ENCODE measurements around the gene ACLY.
"Not testable (repeated sequence)": the region's sequence is repeated elsewhere in the genome, so short reads cannot be mapped to it uniquely, and the experiment has no call there.

Gene ACLY

GRCh38 chr17:41891135-41892020 is 27.4 kb downstream of the ACLY start:
- Histone ChIP-seq H3K4me1 (ENCODE audit: insufficient read depth, low read length) (no peaks in the 10 kb centered on the region), H3K9me3 (ENCODE audit: control insufficient read depth, insufficient read depth, low read length) (no peaks in the 10 kb centered on the region), H3K9ac (ENCODE audit: low read depth, low read length) (no peak overlapping the region), H3K36me3 (ENCODE audit: insufficient read depth, low read length) (peaks cover 55% of the 10 kb centered on the region)

- Histone ChIP-seq H3K36me3 (ENCODE audit: insufficient read depth, low read length) (peaks cover 50% of the 10 kb centered on the region), H3K4me1 (ENCODE audit: insufficient read depth, low read length) (no peaks in the 10 kb centered on the region), H3K9me3 (ENCODE audit: control insufficient read depth, insufficient read depth, low read length) (no peaks in the 10 kb centered on the region), H3K9ac (ENCODE audit: low read depth, low read length) (no peak overlapping the region)
Observed at GRCh38 chr17:41888332-41888965, 30.3 kb downstream of the ACLY start.

GRCh38 chr17:41885733-41886132 is 33.0 kb downstream of the ACLY start:
- Histone ChIP-seq H3K4me1 (ENCODE audit: insufficient read depth, low read length) (no peaks in the 10 kb centered on the region), H3K9me3 (ENCODE audit: control insufficient read depth, insufficient read depth, low read length) (no peaks in the 10 kb centered on the region), H3K36me3 (ENCODE audit: insufficient read depth, low read length) (peaks cover 39% of the 10 kb centered on the region), H3K9ac (ENCODE audit: low read depth, low read length) (no peak overlapping the region)

GRCh38 chr17:41882756-41883155 is 36.0 kb downstream of the ACLY start:
- peaks cover 39% of the 10 kb centered on the region for H3K36me3 ChIP-seq (ENCODE audit: insufficient read depth, low read length)
- H3K4me1 ChIP-seq (ENCODE audit: insufficient read depth, low read length): no peaks in the 10 kb centered on the region
- H3K9me3 ChIP-seq (ENCODE audit: control insufficient read depth, insufficient read depth, low read length): no peaks in the 10 kb centered on the region
- H3K9ac ChIP-seq (ENCODE audit: low read depth, low read length): no peak overlapping the region

GRCh38 chr17:41880130-41880529 is 38.6 kb downstream of the ACLY start:
- peaks cover 32% of the 10 kb centered on the region for H3K36me3 ChIP-seq (ENCODE audit: insufficient read depth, low read length)
- no peaks in the 10 kb centered on the region for H3K9me3 ChIP-seq (ENCODE audit: control insufficient read depth, insufficient read depth, low read length)

GRCh38 chr17:41874293-41874670 is 44.5 kb downstream of the ACLY start:
- not testable (repeated sequence) for H3K9me3 ChIP-seq (ENCODE audit: control insufficient read depth, insufficient read depth, low read length); H3K4me1 ChIP-seq (ENCODE audit: insufficient read depth, low read length)
- peaks cover 31% of the 10 kb centered on the region for H3K36me3 ChIP-seq (ENCODE audit: insufficient read depth, low read length)

More at GRCh38 chr17:41880130-41880529, 38.6 kb downstream of the ACLY start:
- no peak overlapping the region for H3K9ac ChIP-seq (ENCODE audit: low read depth, low read length)
- H3K4me1 ChIP-seq (ENCODE audit: insufficient read depth, low read length): no peaks in the 10 kb centered on the region

GRCh38 chr17:41873559-41874292 is 45.0 kb downstream of the ACLY start:
- Histone ChIP-seq H3K9me3 (ENCODE audit: control insufficient read depth, insufficient read depth, low read length) (no peaks in the 10 kb centered on the region), H3K4me1 (ENCODE audit: insufficient read depth, low read length) (no peaks in the 10 kb centered on the region), H3K9ac (ENCODE audit: low read depth, low read length) (no peak overlapping the region), H3K36me3 (ENCODE audit: insufficient read depth, low read length) (peaks cover 32% of the 10 kb centered on the region)

More at GRCh38 chr17:41874293-41874670, 44.5 kb downstream of the ACLY start:
- H3K9ac ChIP-seq (ENCODE audit: low read depth, low read length): not testable (repeated sequence)

- Histone ChIP-seq H3K9ac (ENCODE audit: low read depth, low read length) (no peak overlapping the region), H3K9me3 (ENCODE audit: control insufficient read depth, insufficient read depth, low read length) (no peaks in the 10 kb centered on the region), H3K4me1 (ENCODE audit: insufficient read depth, low read length) (no peaks in the 10 kb centered on the region), H3K36me3 (ENCODE audit: insufficient read depth, low read length) (peaks cover 30% of the 10 kb centered on the region)
Observed at GRCh38 chr17:41871789-41872188, 47.0 kb downstream of the ACLY start.

GRCh38 chr17:41870627-41871026 is 48.1 kb downstream of the ACLY start:
- H3K9me3 ChIP-seq (ENCODE audit: control insufficient read depth, insufficient read depth, low read length): no peaks in the 10 kb centered on the region
- no peaks in the 10 kb centered on the region for H3K4me1 ChIP-seq (ENCODE audit: insufficient read depth, low read length)
- H3K9ac ChIP-seq (ENCODE audit: low read depth, low read length): no peak overlapping the region
- peaks cover 30% of the 10 kb centered on the region for H3K36me3 ChIP-seq (ENCODE audit: insufficient read depth, low read length)

GRCh38 chr17:41870097-41870496 is 48.7 kb downstream of the ACLY start:
- peaks cover 30% of the 10 kb centered on the region for H3K36me3 ChIP-seq (ENCODE audit: insufficient read depth, low read length)

GRCh38 chr17:41869426-41869825 is 49.3 kb downstream of the ACLY start:
- Histone ChIP-seq H3K4me1 (ENCODE audit: insufficient read depth, low read length) (no peaks in the 10 kb centered on the region), H3K36me3 (ENCODE audit: insufficient read depth, low read length) (peaks cover 30% of the 10 kb centered on the region), H3K9ac (ENCODE audit: low read depth, low read length) (no peak overlapping the region)

More at GRCh38 chr17:41870097-41870496, 48.7 kb downstream of the ACLY start:
- Histone ChIP-seq H3K9me3 (ENCODE audit: control insufficient read depth, insufficient read depth, low read length) (no peaks in the 10 kb centered on the region), H3K4me1 (ENCODE audit: insufficient read depth, low read length) (no peaks in the 10 kb centered on the region), H3K9ac (ENCODE audit: low read depth, low read length) (no peak overlapping the region)

GRCh38 chr17:41868568-41868967 is 50.2 kb downstream of the ACLY start:
- Histone ChIP-seq H3K36me3 (ENCODE audit: insufficient read depth, low read length) (peaks cover 23% of the 10 kb centered on the region), H3K9me3 (ENCODE audit: control insufficient read depth, insufficient read depth, low read length) (no peaks in the 10 kb centered on the region), H3K9ac (ENCODE audit: low read depth, low read length) (no peak overlapping the region), H3K4me1 (ENCODE audit: insufficient read depth, low read length) (peaks cover 7% of the 10 kb centered on the region)

More at GRCh38 chr17:41869426-41869825, 49.3 kb downstream of the ACLY start:
- H3K9me3 ChIP-seq (ENCODE audit: control insufficient read depth, insufficient read depth, low read length): no peaks in the 10 kb centered on the region

GRCh38 chr17:41865596-41865893 is 53.2 kb downstream of the ACLY start:
- H3K9me3 ChIP-seq (ENCODE audit: control insufficient read depth, insufficient read depth, low read length): no peaks in the 10 kb centered on the region
- H3K9ac ChIP-seq (ENCODE audit: low read depth, low read length): peak overlapping the region; percentile 98; the same call in 1 of the 2 replicates
- peaks cover 27% of the 10 kb centered on the region for H3K4me1 ChIP-seq (ENCODE audit: insufficient read depth, low read length)
- peaks cover 20% of the 10 kb centered on the region for H3K36me3 ChIP-seq (ENCODE audit: insufficient read depth, low read length)

- Histone ChIP-seq H3K9me3 (ENCODE audit: control insufficient read depth, insufficient read depth, low read length) (no peaks in the 10 kb centered on the region), H3K36me3 (ENCODE audit: insufficient read depth, low read length) (peaks cover 16% of the 10 kb centered on the region), H3K4me1 (ENCODE audit: insufficient read depth, low read length) (peaks cover 30% of the 10 kb centered on the region), H3K9ac (ENCODE audit: low read depth, low read length) (peak within 1 kb of the TSS; percentile 98)
Observed at GRCh38 chr17:41864836-41865595, 53.7 kb downstream of the ACLY start, which contains the start of gene KLHL11. KLHL11 (minus strand) TSS chr17:41865423; CDS start chr17:41865370, 53 bp downstream.

Measured in ES-I3 (cell line).